Nephron progenitor cell (in vitro differentiated cells): ENCODE results near the gene PLD3.

Experiments used
- DNase-seq: peaks from one replicate; pipeline ENCODE4 v3.0.0; 2021
- H3K27ac Mint-ChIP-seq: 2 replicates; pipeline ENCODE4 v1.8.0; 2021; ENCODE audit warnings: mild to moderate bottlenecking, moderate library complexity, mixed read lengths
- H3K27me3 Mint-ChIP-seq: 2 replicates; pipeline ENCODE4 v1.8.0; 2021; ENCODE audit warnings: mild to moderate bottlenecking, low read depth, mixed read lengths; ENCODE audit not compliant: poor library complexity
- H3K36me3 Mint-ChIP-seq: 2 replicates; pipeline ENCODE4 v1.8.0; 2021; ENCODE audit warnings: low read depth, mixed read lengths
- H3K4me1 Mint-ChIP-seq: 2 replicates; pipeline ENCODE4 v1.8.0; 2021; ENCODE audit warnings: mixed read lengths
- H3K4me3 Mint-ChIP-seq: 2 replicates; pipeline ENCODE4 v1.8.0; 2021; ENCODE audit warnings: mild to moderate bottlenecking, moderate library complexity, mixed read lengths
- H3K9me3 Mint-ChIP-seq: 2 replicates; pipeline ENCODE4 v1.8.0; 2021; ENCODE audit warnings: mild to moderate bottlenecking, moderate library complexity, mixed read lengths
- TF ChIP-seq, protein P1 (sequence below): fragments of 200-600 bp; sonication (generic); IDR thresholded peaks from 2 replicates; pipeline ENCODE4 v1.5.0; 2021; ENCODE audit warnings: antibody characterized with exemption

The PLD3 gene

DNA sequence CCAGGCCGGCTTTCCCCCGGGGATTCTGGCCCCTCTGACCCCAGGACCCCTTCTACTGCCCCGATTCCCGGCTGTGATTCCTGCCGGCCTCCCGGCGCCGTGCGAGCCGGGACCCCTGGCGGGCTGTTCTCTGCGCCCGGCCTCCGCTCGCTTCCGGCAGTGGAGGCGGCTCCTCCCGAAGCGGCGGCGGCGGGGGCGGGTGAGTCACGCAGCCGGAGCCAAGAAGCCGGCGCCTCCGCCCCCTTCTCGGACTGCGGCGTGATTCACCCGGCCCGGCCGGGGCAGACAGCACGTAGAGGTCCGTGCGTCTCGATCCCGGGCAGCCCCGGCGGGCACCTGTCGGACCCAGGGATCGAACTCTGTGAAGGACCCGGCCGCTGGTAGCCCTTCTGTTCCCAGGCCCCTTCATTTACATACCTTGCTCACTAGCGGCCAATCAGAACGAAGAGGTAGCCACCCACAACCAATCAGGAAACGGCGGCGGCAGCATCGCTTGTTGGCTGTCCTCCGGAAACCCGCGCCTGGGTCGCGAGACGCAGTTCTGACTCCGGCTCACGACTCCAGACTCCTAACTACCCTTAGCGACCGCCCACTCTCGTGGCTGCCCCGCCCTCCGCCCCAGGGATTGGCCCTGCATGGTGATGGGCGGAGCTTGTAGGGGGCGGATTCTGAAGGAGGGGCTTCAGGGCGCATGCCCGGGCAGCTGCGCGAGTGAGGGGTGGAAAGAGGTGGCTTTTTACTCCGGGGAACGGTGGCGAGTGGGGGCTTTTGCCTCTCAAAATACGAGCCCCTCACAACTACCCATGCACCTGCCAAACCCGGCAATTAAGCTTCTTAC lies 77.2 kb downstream of the PLD3 start, which contains the start of gene SERTAD1:
TSS of gene SERTAD1 (minus strand) at position 543 of the 838 bp plus-strand sequence. CDS start 2,446 bp downstream, outside the sequence.
- TF ChIP-seq, protein P1, sequence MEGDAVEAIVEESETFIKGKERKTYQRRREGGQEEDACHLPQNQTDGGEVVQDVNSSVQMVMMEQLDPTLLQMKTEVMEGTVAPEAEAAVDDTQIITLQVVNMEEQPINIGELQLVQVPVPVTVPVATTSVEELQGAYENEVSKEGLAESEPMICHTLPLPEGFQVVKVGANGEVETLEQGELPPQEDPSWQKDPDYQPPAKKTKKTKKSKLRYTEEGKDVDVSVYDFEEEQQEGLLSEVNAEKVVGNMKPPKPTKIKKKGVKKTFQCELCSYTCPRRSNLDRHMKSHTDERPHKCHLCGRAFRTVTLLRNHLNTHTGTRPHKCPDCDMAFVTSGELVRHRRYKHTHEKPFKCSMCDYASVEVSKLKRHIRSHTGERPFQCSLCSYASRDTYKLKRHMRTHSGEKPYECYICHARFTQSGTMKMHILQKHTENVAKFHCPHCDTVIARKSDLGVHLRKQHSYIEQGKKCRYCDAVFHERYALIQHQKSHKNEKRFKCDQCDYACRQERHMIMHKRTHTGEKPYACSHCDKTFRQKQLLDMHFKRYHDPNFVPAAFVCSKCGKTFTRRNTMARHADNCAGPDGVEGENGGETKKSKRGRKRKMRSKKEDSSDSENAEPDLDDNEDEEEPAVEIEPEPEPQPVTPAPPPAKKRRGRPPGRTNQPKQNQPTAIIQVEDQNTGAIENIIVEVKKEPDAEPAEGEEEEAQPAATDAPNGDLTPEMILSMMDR: peak; percentile 76
- peak within 1 kb of the TSS; percentile 96 for H3K27ac Mint-ChIP-seq
- H3K36me3 Mint-ChIP-seq: peaks cover 4% of the 10 kb centered on the region
- peak; percentile 100 for DNase-seq
- H3K9me3 Mint-ChIP-seq: no peaks in the 10 kb centered on the region
- H3K27me3 Mint-ChIP-seq: peaks cover 9% of the 10 kb centered on the region
- peaks cover 32% of the 10 kb centered on the region for H3K4me1 Mint-ChIP-seq
- peak within 1 kb of the TSS; percentile 90 for H3K4me3 Mint-ChIP-seq
